ENCODE measurements around the gene B4GALT3. TPM values are rescaled to one million over a fixed set of nuclear protein-coding genes. Genes with fewer than 3 reads are reported as not detected.

The B4GALT3 gene
- total and polyA plus RNA-seq, 9 of the 15 experiments (the other 6 are each of a cell fraction or from before 2014, with no cell fraction given), result 31.2 to 103 (median 46.1) TPM

DNA sequence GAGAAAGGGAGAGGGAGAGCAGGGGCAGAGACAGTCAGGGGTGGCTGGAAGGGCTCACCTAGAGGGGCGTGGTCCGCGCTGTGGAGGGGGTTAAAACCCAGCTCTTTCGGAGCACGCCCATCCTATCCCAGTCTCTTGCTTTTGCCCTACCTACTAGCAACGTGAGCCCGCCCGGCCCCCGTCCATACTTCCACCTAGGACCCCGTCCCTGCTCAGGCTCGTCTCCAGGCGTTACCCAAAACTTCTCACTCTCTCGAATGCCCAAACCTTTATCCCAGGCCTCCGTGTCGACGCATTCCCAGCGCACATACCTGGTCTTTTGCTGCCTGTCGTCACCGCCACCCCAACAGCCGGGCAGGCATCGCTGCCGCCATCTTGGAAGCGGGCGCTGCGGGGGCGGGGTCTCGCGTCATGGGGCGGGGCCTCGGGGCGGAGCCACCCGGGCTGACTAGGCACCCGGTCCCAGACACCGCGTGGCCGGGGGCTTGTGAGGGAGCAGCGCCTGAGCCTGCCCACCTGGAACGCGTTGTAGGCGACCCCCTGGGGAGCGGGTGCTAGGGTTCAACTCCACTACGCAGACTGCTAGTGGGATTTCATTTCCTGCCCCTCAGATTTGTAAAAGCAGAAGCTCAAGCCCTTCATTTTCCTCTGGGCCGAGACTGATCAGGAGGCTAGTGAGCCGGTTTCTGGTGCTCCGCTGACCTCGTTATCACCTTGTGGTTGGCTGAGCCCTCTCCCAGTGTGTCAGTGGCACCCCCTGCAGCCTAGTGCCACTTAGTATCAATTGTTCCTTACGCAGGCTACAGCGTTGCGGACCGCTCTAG, at the start of gene B4GALT3 (continued):
- no peak for TF ChIP-seq CHD4 (IDR thresholded peaks at IDR 0.05; ENCODE audit: insufficient read depth, insufficient replicate concordance, low read depth, low read length, poor library complexity, severe bottlenecking)
- TF ChIP-seq MAFF (IDR thresholded peaks at IDR 0.05; ENCODE audit: low read length), result no peak
- no peak for TF ChIP-seq PHF21A (IDR thresholded peaks at IDR 0.05; ENCODE audit: borderline replicate concordance, low read depth)
- 0 out of 2 replicates have a peak, but pooled peaks have one; percentile 25 for TF ChIP-seq TCF7 (IDR thresholded peaks at IDR 0.05; ENCODE audit: borderline replicate concordance)
- TF ChIP-seq, protein P1, sequence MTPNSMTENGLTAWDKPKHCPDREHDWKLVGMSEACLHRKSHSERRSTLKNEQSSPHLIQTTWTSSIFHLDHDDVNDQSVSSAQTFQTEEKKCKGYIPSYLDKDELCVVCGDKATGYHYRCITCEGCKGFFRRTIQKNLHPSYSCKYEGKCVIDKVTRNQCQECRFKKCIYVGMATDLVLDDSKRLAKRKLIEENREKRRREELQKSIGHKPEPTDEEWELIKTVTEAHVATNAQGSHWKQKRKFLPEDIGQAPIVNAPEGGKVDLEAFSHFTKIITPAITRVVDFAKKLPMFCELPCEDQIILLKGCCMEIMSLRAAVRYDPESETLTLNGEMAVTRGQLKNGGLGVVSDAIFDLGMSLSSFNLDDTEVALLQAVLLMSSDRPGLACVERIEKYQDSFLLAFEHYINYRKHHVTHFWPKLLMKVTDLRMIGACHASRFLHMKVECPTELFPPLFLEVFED (CRISPR knock-in tag; conservative IDR thresholded peaks at IDR 0.05), result 0 out of 2 replicates have a peak, but pooled peaks have one; percentile 34
- peak; percentile 55 for TF ChIP-seq NFIC (IDR thresholded peaks at IDR 0.05)
- TF ChIP-seq MCM3 (IDR thresholded peaks at IDR 0.05), result no peak
- TF ChIP-seq, protein P2, sequence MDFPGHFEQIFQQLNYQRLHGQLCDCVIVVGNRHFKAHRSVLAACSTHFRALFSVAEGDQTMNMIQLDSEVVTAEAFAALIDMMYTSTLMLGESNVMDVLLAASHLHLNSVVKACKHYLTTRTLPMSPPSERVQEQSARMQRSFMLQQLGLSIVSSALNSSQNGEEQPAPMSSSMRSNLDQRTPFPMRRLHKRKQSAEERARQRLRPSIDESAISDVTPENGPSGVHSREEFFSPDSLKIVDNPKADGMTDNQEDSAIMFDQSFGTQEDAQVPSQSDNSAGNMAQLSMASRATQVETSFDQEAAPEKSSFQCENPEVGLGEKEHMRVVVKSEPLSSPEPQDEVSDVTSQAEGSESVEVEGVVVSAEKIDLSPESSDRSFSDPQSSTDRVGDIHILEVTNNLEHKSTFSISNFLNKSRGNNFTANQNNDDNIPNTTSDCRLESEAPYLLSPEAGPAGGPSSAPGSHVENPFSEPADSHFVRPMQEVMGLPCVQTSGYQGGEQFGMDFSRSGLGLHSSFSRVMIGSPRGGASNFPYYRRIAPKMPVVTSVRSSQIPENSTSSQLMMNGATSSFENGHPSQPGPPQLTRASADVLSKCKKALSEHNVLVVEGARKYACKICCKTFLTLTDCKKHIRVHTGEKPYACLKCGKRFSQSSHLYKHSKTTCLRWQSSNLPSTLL (IDR thresholded peaks at IDR 0.05), result no peak
- no peak for TF ChIP-seq HNRNPUL1 (IDR thresholded peaks at IDR 0.05; ENCODE audit: low read length)
- TF ChIP-seq, protein P3, sequence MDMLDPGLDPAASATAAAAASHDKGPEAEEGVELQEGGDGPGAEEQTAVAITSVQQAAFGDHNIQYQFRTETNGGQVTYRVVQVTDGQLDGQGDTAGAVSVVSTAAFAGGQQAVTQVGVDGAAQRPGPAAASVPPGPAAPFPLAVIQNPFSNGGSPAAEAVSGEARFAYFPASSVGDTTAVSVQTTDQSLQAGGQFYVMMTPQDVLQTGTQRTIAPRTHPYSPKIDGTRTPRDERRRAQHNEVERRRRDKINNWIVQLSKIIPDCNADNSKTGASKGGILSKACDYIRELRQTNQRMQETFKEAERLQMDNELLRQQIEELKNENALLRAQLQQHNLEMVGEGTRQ (CRISPR knock-in tag; IDR thresholded peaks at IDR 0.05), result no peak; the same call in 1 of the 2 replicates
- TF ChIP-seq, protein P4, sequence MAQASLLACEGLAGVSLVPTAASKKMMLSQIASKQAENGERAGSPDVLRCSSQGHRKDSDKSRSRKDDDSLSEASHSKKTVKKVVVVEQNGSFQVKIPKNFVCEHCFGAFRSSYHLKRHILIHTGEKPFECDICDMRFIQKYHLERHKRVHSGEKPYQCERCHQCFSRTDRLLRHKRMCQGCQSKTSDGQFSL (CRISPR knock-in tag; IDR thresholded peaks at IDR 0.05), result 0 out of 2 replicates have a peak, but pooled peaks have one; percentile 13
- TF ChIP-seq, protein P4 (tag; IDR thresholded peaks at IDR 0.05), result no peak
- TF ChIP-seq, protein P5, sequence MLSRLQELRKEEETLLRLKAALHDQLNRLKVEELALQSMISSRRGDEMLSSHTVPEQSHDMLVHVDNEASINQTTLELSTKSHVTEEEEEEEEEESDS (CRISPR knock-in tag; IDR thresholded peaks at IDR 0.05), result no peak
- TF ChIP-seq SLC30A9 (CRISPR knock-in tag; IDR thresholded peaks at IDR 0.05), result no peak
- no peak for TF ChIP-seq ZNF785 (CRISPR knock-in tag; IDR thresholded peaks at IDR 0.05)
- no peak for TF ChIP-seq MIER1 (IDR thresholded peaks at IDR 0.05; ENCODE audit: low read depth)
- TF ChIP-seq PHF20 (IDR thresholded peaks at IDR 0.05; ENCODE audit: partially characterized antibody), result peak; percentile 81
- TF ChIP-seq EP400 (IDR thresholded peaks at IDR 0.05), result peak; percentile 98
- TF ChIP-seq, protein P6, sequence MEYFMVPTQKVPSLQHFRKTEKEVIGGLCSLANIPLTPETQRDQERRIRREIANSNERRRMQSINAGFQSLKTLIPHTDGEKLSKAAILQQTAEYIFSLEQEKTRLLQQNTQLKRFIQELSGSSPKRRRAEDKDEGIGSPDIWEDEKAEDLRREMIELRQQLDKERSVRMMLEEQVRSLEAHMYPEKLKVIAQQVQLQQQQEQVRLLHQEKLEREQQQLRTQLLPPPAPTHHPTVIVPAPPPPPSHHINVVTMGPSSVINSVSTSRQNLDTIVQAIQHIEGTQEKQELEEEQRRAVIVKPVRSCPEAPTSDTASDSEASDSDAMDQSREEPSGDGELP (CRISPR knock-in tag; IDR thresholded peaks at IDR 0.05; ENCODE audit: borderline replicate concordance), result peak; percentile 75
- TF ChIP-seq CC2D1A (IDR thresholded peaks at IDR 0.05), result peak; percentile 75

All from K562 (cell line).